GM13977 (cell line): ENCODE results near the gene DEFB121.
"Not testable (repeated sequence)": the region's sequence is repeated elsewhere in the genome, so short reads cannot be mapped to it uniquely, and the experiment has no call there.

ENCODE experiments used
- DNase-seq: peaks from one replicate; pipeline ENCODE4 v3.0.0; 2012; ENCODE audit warnings: low spot score
- CTCF ChIP-seq: IDR thresholded peaks from 2 replicates; pipeline ENCODE4 v1.5.1; 2012; ENCODE audit warnings: mild to moderate bottlenecking, control low read depth; ENCODE audit not compliant: insufficient read depth; ENCODE audit errors: extremely low read depth, missing control alignments
- in situ Hi-C: fragments of 300-500 bp; cut with MboI; formaldehyde crosslinking; loops from one replicate; pipeline ENCODE4 v1.12.0; 2022; ENCODE audit warnings: low sequenced_read_pairs, low pct_unique_long_range_greater_than_20kb, mixed read lengths, inconsistent platforms; ENCODE audit not compliant: unreplicated experiment

DEFB121 gene

GRCh38 chr20:31430568-31431115 is 24.6 kb upstream of the DEFB121 start:
- TF ChIP-seq CTCF, result no peak
- DNase-seq, result no peak
- in situ Hi-C loops, result no loop called here

DNA sequence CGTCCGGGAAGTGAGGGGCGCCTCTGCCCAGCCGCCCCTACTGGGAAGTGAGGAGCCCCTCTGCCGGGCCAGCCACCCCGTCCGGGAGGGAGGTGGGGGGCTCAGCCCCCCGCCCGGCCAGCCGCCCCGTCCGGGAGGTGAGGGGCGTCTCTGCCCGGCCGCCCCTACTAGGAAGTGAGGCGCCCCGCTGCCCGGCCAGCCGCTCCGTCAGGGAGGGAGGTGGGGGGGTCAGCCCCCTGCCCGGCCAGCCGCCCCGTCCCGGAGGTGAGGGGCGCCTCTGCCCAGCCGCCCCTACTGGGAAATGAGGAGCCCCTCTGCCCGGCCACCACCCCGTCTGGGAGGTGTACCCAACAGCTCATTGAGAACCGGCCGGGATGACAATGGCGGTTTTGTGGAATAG is 21.6 kb upstream of the DEFB121 start:
- in situ Hi-C loops, DNase-seq: not testable (repeated sequence)

- in situ Hi-C loops, DNase-seq: not testable (repeated sequence)
Measured at GRCh38 chr20:31426891-31427551, 21.0 kb upstream of the DEFB121 start.

DNA sequence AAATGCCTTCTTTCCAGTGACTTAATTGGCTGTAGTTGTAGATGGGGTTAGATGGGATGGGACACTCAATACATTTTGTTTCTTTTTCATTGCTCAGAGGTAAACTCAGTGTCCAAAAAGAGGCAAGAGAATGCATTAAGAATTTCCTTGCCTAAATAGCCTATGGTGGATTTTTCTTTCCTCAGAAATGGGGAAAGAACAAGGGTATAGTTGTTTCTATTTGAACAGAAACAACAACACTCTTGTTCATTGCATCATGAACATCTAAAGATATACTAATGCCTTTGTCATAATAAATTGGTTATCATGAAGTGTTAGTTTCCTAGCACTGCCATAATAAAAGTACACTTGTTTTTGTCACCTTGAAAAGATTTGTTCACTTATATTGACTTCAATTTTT is 19.8 kb upstream of the DEFB121 start:
- DNase-seq, result no peak
- no peak for TF ChIP-seq CTCF
- in situ Hi-C loops, result no loop called here

- in situ Hi-C loops, result no loop called here
- TF ChIP-seq CTCF, result no peak
- no peak for DNase-seq
Measured at GRCh38 chr20:31418307-31418706, 12.3 kb upstream of the DEFB121 start.

DNA sequence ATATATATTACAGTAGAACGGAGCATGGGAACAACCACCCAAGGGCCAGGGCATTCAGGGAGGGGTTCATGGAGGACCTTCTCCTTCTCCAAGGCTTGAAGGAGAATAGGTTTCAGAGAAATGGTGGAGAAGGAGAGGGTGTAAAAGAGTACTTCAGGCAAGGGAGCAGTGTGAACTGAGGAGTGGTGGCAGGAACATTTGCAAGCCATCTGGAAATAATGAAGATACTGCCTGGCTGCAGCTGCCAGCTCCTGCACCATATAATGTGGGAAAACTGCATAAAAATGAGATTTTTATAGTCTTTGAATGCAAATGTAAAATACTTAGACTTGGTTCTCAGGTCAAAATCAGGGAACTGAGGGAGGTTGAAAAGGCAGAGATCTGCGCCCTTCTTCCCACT is 9.6 kb upstream of the DEFB121 start:
- in situ Hi-C loops, result no loop called here
- no peak for DNase-seq

GRCh38 chr20:31414381-31414780 is 8.4 kb upstream of the DEFB121 start:
- no peak for DNase-seq
- no peak for TF ChIP-seq CTCF
- in situ Hi-C loops, result no loop called here

More for the DNA sequence above, 9.6 kb upstream of the DEFB121 start:
- no peak for TF ChIP-seq CTCF

GRCh38 chr20:31410011-31410410 is 4.0 kb upstream of the DEFB121 start:
- no peak for TF ChIP-seq CTCF
- no peak for DNase-seq
- in situ Hi-C loops, result no loop called here
